HG03064 (cell line): Measurements from ENCODE around the gene KIRREL1.

Experiments used
- ATAC-seq: cut with Tn5 transposase; IDR thresholded peaks from one replicate; pipeline ENCODE4 v1.9.1; 2021; ENCODE audit warnings: low read depth; ENCODE audit not compliant: unreplicated experiment

The KIRREL1 gene

DNA sequence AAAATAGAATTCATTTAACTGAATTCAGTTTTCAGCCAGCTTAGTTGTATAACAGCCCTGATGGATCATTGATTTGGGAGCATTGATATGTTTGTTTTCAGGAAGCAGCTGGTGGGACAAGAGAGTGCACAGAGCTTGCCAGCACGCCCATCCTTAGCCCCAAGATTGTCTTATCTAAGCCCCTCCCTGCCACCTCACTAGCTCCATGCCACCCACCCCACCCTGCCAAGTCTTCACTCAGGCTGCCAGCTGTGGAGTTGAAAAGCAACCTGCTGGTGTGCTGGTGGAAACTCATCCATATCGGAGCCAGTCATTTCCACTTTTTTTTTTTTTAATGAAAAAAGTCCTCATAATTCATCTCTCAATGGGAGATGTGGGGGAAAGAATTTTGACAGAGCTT is 11.8 kb downstream of the KIRREL1 start:
- no peak for ATAC-seq

DNA sequence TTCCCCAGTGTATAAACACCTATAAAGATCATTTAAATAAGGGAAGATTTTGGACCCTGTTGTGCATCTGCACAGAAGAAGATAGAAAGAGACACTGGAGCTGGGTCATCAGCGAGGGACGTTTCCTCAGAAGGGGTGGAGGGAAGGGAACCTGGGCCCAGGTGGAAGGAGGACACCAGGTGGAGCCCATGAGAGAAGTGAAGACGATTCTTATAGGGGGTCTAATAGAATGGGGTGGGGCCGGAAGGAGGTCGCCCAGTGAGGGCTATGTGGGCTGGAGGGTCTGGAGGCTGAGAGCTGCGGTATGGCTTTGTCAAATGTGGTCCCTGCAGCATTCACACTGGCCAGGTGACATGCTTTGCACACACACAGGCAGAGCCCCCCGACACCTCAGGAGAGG is 13.7 kb downstream of the KIRREL1 start:
- ATAC-seq = no peak

DNA sequence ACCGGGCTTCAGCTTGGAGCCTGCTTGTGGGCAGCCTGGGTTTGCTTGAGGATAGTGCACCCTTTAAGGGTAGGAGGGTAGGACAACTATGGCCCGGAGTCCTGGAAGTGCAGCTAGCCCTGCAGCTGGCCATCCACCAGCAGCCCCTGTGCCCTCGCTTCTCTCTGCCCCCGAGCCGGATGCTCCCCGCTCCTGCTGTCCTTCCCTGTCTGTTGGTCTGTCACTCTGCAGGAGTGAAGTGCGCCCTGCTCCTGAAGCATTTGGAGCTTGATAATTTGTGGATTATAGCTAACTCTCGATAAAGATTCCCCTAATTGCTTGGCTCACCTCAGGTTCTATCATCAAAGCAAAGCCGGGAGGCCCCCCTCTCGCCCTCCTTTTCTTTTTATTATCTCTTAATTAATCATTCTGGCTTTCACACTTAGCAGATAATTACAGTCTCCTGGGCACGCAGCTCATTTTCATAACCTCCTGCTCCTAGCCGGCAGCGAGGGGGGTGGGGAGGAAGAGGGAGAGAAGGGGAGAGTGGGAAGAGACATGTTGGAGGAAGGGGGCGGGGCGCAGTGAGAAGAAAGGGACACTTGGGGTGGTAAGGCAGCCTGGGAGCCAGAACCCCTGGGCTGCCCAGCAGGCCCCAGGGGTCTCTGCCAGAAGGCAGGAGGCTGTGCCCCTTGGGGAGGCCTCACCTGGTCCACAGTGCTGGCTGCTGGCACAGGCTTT is 14.4 kb downstream of the KIRREL1 start:
- no peak for ATAC-seq

DNA sequence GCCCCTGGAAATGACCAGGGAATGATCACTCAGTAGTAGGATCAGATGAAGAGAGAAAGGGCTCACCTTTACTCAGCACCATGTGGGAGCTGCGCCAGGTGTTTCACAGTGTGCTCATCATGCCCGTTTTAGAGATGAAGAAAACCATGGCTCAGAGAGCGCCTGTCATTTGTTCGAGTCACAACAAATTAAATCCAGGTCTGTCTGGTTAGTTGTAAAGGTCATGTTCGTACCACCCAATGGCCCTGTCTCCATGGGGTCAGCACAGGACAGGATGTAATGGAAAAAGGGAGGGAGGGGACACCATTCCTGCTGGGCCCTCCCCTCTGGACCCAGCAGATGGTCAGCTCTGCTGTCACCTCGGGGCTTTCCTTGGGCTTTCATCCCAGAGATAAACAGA is 15.2 kb downstream of the KIRREL1 start:
- no peak for ATAC-seq

DNA sequence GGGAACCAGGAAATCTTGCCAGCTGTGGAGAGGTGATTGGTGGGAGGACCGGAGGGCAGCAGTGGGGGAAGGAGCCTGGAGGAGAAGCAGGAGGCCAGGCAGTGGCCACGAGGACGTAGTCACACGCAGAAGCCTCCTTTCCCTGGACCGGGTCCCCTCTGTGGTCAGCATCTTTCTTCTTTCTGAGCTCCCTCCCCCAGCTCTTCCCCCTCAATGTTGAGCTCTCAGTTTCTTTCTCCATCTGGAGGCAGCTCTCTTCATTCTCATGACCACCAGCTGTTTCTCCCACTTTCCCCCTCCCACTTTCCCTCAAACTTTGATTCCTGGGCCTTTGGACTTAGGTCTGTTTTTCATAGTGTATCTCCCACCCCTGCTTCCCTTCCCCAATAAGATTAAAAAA is 18.3 kb downstream of the KIRREL1 start:
- no peak for ATAC-seq

DNA sequence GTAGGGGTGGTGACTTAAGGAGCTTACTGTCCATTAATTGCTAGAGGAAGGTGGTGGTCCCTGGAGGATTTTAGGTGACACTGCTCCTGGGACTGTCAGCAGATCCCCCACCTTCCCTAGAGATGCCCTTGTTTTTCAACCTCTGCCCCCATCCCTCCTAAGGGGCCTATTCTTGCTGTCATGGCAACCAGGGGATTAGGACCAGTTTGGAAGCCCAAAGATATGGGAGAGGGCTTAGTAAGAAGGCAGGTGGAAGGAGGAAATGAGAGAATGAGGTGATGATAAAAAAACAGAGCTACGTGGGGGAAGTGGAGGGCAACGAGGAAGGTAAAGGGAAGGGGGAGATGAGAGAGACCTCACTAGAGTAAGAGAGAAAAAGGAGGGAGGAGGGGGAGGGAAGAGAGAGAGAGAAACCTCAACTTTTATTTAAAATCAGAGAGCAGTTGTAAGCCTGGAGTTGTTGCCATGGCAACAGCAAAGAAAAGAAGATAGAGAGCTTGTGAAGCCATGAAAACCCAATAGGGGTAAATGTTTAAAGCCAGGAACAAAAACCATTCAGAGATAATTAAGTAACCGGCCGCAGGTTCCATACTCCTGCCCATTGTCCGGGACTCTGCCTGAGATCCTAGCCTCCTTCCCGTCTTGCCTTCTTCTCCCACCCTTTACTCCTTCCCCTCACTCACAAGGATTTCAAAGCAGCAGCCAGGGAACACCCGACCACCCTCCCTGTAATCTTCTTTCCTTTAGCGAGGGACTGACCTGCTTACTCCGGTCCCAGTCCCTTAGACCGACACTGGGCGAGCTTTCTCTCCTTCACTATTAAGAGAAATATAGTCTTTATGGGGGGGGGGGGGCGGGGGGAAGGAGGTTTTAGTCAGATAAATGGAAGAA is 20.6 kb downstream of the KIRREL1 start:
- ATAC-seq = no peak

DNA sequence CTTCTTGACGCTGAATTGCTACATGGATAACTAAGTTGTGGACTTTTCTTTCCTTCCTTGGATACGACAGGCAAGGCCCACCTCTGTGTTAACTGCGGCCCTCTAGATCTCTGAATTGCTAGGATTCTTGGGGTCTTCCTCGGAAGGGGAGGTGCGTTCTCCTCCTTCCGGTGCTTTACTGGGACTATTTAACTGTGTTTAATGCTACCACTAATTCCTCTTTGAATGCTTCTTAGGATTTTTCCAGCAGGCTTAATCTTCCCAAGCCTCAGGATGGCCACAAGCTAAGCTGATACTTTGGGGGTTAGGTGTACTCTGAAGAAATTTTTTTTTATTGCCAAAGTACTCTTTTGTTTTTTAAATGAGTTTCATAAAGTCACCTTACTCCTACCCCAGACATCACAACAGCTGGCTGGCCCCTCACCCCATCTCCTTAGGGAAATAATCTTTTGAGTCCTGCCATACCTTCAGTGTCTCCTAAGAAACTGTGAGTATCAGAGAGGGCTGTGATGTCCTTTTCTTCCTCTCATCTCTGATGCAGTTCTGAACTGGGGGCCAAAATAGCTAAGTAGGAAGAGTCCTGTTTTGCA is 21.4 kb downstream of the KIRREL1 start:
- no peak for ATAC-seq

DNA sequence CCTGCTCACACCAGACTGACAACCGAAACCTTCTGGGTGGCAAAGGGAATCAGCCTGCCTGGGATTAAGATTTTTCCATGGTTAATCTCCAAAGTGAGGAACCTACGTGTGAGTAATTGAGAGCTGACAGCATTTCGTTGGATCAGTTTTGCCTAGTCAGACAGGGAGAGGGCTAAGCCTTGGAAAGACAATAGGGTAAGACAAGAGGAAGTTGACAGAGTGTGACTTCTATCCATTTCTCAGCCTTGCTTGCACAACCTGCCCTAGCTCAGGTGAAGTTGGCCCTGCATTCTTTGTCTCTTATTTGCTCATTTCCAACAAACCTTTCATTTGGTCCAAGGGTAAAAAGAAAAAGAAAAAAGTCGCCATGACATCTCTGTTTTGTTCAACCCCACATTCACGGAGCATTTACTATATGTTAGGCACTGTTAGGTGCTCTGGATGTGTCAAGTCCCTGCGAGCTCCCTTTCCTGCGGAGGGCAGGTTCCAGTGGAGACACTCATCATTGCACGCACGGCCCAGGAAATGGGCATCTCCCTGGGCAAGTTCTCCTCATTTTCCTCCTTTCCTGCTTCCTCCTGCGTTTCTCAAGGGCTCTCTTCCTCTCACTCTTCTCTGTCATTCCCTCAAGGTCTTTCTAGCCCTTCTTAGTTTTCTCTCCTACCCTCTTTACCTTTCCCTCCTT is 23.3 kb downstream of the KIRREL1 start:
- no peak for ATAC-seq

DNA sequence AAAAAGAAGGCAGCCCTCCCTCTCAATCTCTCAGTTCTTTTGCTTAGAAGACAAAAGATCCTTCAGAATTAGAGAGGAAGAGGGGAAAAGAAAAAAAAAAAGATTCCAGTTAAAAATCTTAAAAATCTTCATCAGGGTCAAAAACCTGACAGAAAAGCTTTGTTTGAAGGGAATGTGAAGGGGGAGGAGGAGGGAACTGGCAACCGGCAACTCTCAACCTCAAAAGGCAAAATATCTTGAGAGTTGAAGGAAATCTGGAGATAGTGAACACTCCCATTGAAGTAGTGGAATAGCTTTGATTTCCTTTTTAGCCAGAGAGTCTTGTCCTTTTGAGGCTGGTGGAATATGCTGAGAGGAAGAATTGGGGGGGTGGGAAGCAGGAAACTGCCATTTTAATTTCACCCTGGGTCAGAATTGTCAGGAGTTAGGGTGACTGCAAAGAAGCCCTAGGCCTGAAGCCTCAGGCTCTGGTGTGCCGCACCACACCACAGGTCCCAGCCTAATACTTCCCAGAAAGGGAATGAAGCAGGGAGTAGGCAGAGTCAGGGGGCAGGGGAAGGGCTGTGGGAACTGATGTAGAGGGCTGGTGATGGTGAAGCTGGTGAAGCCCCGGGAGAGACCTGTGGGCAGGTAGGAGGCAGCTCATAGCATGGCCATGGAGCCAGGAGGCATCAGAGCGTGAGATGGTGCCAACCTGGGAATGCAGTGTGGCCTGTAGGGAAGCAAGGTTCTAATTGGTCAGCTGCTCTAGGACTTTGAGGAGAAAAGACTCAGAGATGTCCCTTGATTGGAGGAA is 24.6 kb downstream of the KIRREL1 start:
- ATAC-seq = no peak

DNA sequence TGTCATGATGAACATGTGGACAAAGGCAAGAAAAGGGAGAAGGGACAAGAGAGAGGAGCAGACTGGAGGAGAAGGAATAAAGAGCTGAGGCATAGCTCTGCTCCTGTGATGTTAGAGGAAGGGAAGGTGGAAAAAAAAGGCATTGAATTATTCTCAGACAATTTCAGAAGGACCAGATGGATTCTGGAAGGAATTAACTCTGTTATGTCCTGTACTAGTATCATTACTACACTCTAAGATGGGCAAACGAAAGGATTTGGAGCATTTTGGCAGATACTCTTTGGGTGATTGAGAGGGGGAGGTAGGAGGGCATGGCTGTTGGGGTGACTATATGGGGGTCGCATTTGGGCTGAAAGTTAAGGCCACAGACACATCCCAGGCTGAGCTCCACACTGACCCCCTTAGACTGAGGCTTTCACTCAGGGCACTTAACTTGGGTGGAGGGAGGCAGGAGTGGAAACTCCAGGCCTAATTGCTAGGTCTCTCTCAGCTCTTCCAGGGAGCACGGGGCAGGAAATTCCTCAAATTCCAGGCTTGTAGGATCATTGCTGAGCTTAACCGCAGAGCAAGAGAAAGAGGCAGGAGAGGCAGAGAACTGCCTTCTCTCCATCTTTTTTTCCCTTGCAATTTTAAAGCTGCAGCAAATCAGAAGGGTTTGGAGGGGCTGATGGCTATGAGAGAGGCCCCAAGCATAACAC is 25.9 kb downstream of the KIRREL1 start:
- no peak for ATAC-seq

DNA sequence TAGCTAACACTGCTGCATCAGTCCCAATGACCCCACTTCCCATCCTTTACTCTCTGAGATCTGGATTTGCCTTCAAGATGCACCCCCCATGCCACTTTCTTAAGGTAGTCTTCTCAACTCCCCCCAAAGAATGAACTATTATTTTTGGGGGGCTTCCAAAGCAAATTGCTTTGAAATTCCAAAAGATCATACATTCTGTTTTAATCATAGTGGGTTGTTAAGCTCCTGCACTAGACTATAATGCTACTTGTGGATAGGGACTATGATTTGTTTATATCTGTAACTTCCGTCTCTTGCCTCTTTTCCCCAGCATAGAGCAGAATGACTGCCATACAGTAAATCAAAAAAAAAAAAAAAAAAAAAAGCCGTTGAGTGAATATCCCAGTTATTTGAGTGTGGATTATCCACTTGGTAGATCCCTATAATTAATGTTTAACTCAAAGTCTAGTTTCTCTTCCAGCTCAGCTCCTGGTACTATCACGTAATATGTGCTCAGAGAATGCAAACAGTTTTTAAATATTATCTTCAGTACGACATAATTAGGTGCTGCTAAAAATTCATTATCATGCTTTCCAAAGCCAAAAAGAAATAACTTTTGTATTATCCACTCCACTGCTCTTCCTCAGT is 26.9 kb downstream of the KIRREL1 start:
- ATAC-seq = no peak

DNA sequence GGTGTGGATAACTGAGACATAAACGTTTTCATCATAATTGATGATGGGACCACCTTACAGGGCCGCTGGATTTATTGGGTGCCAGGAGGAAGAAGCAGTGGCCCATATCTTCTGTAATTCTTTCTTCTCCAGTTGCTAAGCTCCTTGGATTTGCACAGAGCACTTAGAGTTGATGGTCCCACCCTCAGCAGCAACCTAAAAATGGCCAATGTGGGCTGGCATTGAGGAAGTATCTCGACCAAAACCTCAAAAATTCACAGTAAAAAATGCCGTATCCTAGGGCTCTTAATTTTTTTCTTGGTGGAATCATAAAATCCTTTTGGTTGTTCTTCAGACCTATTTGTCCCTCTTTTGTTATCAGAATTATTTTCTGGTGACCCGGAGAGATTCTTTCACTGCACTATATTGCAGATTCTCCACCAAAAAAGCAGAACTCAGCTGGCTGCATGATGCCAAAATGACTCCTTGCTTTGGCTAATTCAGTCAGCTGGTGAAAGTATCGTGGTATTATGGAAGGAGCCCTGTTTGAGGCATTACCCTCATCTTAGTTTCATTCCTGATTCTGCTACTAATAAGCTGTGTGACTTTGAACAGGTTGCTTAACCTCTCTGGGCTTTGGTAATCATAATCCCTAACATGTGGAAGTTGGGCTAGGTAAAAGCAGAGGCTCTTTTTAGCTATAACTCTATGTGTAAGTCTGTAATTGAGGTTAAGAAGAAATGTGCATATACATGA is 27.6 kb downstream of the KIRREL1 start:
- no peak for ATAC-seq

DNA sequence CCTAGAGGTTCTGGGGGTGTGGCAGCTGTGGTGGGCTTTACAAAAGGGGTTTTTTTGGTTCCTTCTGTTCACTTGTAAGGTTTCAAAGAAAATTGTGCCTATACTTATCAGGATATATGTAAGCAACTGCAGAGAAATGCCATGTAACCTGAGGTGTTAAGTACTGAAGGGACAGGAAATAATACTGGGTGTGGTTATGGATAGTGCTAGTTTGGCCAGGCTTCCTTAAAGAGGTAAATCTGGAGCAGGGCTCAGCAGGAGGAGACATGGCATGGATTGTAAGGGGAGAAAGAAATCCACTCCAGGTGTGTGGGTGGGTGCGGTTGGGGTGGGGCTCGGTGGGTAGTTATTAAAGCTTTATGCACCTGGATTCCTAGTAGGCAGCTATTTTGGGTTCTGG is 28.3 kb downstream of the KIRREL1 start:
- no peak for ATAC-seq

DNA sequence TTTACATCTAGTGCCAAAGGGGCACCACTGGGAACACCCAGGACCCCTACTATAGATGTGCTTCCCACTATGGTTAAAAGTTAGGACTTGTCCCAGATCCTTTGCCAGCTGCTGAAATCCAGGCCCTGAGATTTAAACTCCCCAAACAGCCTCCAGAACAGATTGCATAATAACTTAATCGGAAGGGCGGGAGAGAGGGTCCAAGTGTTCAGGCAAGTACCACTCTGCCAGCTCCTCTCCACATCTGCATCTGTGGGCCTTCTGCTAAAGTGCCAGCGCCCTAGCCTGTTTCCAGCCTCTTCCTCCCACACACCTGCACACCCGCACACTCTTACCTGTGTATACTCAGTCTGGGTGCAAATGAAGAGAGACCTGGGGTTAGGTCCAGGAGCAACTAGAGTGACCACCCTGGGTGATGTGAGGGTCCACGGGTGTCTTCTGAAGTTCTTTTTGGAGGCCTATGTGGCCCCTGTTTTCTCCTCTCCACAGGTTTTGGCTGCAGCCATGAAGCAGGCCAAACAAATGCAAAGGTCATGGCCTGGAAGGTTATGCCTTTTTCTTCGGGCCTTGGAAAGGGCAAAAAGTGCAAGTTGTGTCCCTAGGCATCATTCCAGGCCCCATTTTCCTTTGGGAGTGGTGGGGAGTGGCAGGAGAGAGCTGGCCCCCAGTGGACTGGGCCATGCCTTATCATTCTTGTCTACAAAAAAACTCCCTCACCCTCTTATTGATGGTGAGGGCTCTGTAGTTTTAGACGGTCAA is 29.3 kb downstream of the KIRREL1 start:
- ATAC-seq = no peak

DNA sequence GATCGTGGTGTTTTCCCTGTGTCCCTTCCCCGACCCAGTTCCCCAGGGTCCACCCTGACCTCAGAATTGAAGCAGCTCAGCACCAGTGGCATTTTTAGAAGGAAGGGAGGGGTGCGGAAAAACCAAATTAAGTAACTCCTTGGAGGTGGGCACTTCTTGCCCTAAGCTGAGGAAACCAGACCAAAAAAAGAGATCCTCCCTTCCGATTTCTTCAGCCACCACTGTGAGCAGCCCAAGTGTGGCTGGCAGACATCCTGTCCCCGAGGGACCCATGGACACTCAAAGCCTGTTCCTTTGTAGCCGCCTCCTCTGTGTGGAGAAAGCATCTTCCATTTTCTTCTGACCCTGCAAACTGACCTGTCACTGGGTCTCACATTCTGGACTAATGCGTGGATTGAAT is 31.3 kb downstream of the KIRREL1 start:
- ATAC-seq = no peak

DNA sequence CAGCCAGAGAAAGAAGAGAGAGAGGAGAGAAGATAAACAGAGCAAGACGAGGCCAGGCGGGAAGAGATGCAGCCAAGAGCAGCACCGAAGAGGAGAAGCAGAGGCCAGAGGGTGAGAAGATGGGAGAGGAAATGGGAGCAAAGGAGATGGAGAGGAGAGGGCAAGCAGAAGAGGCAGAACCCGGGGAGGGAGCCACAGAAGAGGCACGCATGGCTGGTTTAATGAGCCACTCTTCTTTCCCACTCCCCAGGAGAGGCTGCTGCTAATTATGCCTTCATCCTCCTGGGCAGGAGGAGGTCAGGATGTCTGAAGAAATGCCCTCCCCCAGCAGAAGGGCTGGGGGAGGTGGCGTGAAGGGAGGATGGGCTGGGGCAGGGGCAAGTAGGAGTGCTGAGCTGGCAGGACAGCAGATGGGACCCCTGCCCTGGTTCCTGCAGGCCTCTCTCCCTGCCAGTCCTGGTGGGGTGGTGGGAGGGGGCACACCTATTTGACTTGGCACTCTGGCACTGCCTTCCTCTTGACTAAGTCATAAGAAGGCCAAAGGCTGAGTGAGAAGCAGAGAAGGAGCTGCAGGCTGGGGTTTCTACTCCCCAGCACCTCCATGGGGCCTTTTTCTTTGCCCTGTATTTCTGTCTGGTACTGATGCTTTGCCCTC is 32.3 kb downstream of the KIRREL1 start:
- no peak for ATAC-seq

DNA sequence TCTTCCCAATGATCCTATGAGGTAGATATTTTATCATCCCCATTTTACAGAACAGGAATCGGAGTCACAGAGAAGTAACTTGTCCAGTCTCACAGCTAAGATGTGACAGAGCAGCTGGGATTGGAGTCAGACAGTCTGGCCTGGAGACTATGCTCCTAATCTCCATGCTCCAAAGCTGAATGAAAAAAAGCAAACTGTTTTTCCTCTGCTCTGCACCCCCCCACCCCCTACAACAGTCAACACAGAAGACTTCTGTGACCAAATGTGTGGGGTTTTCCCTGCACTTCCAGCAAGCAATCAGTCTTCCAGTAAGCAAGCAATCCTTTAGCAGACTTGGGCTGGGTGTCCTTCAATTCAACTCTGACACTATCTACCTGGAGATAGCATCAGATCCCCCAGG is 33.2 kb downstream of the KIRREL1 start:
- no peak for ATAC-seq
